GM12891 (cell line): ENCODE measurements around the gene ATXN1.

Source experiments
- POLR2A ChIP-seq: IDR thresholded peaks from 2 replicates; pipeline ENCODE4 v1.6.1; 2011; ENCODE audit warnings: low read depth, low read length, control low read depth
- POLR2AphosphoS5 ChIP-seq: IDR thresholded peaks from 2 replicates; pipeline ENCODE4 v1.6.1; 2011; ENCODE audit warnings: low read depth, low read length, control low read depth
- POU2F2 ChIP-seq: IDR thresholded peaks from 2 replicates; pipeline ENCODE4 v1.6.1; 2011; ENCODE audit warnings: low read depth, mild to moderate bottlenecking, control low read depth, low read length, moderate library complexity
- SPI1 ChIP-seq: IDR thresholded peaks from 2 replicates; pipeline ENCODE4 v1.6.1; 2011; ENCODE audit warnings: low read depth, low read length, control low read depth
- TAF1 ChIP-seq: IDR thresholded peaks from 2 replicates; pipeline ENCODE4 v1.6.1; 2011; ENCODE audit warnings: low read depth, low read length, control low read depth

DNA sequence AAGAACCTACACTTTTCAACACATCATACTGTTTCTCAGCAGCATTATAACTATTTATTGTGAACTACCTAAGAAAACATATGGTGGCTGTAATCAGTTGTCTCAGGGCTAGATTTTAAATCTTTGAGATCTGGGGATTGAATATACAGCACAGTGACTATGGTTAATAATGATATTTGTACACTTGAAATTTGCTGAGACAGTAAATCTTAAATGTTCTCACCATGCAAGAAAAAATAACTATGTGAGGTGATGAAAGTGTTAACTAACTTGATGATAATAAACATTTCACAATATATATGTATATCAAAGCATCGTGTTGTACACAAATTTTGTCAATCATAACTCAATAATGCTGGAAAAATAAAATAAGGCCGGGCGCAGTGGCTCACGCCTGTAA, 113.8 kb downstream of the ATXN1 start:
- TF ChIP-seq POLR2A: no peak
- no peak for TF ChIP-seq TAF1
- TF ChIP-seq POLR2AphosphoS5: no peak
- no peak for TF ChIP-seq SPI1
- no peak for TF ChIP-seq POU2F2
